ENCODE results near the gene LTBP1. TPM values are rescaled to one million over a fixed set of nuclear protein-coding genes. Genes with fewer than 3 reads are reported as not detected.

The LTBP1 gene
- total RNA-seq, 4 donors from 2014 or later = 12.6 to 81.0 (median 16.0) TPM

- DNase-seq (ENCODE audit: low spot score) (no peak), ATAC-seq (ENCODE audit: low FRiP score) (no peak)
- TF ChIP-seq CTCF (IDR thresholded peaks at IDR 0.05) = no peak
Observed at GRCh38 chr2:33292063-33292462, 345.3 kb downstream of the LTBP1 start.

DNA sequence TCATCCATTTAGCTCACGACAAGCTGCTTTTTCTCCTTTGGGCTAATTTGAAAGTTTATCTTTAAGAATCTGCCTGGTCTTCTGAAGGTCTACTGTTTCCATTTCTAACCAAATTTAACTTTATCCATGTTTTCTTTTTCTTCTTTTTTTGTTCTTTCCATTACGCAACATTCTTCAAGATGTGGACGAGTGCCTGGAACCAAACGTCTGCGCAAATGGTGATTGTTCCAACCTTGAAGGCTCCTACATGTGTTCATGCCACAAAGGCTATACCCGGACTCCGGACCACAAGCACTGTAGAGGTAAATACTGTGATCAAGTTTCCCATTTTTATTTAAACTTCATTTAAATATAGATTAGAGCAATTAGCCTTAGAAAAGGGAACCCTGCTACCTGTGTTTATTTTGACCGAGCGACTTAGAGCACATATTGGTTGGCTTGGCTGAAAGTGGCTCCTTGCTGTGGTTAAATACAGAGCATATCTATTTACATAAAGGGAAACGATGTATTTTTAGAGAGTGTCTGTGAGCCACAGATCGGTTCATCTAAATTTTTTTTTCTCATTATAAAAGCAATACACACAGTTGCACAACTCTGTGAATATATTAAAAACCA, 346.3 kb downstream of the LTBP1 start:
- no peak for DNase-seq (ENCODE audit: low spot score)
- ATAC-seq (ENCODE audit: low FRiP score) = no peak
- no peak for TF ChIP-seq CTCF (IDR thresholded peaks at IDR 0.05)

DNA sequence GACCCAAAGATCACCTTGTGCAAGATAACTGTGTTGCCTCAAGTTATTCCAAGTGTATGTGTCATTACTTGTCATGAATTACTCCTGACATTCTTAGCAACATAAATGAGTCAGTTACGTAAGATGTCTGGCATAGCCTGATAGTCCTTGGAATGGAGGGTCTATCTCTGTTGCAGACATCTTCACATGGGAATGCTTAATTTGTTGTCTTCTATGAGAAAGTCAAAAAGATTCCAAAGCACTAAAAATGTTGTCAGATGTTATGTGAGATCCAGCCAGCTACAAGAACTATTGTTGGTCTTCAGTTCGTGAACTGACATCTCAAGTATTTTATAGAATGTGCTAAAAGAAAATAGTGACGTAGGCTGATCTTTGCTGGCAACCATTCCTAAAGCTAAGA, 351.5 kb downstream of the LTBP1 start:
- TF ChIP-seq CTCF (IDR thresholded peaks at IDR 0.05) = no peak
- DNase-seq (ENCODE audit: low spot score) (no peak), ATAC-seq (ENCODE audit: low FRiP score) (peak; percentile 44)

GRCh38 chr2:33301355-33301754, 354.6 kb downstream of the LTBP1 start:
- DNase-seq (ENCODE audit: low spot score) = no peak
- no peak for ATAC-seq (ENCODE audit: low FRiP score)
- TF ChIP-seq CTCF (IDR thresholded peaks at IDR 0.05) = no peak

DNA sequence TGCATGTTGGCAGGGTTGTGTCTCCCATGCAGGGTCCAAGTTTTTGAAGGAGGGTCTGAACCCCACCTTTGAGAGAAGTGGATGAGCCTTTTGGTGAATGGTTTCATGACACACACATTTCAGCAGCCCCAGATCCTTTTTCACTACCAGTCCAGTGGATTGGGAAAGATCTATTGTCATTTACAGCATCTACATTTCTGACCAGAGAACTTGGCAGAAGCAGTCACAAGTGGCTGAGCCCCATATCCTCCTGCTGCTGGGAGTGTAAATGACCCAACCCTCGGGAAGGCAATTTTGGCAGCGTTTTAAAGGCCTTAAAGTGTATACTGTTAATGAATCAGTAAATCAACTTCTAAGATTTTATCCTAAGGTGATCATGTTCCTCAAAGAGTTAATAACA, 355.6 kb downstream of the LTBP1 start:
- no peak for TF ChIP-seq CTCF (IDR thresholded peaks at IDR 0.05)
- ATAC-seq (ENCODE audit: low FRiP score) (no peak), DNase-seq (ENCODE audit: low spot score) (no peak)

DNA sequence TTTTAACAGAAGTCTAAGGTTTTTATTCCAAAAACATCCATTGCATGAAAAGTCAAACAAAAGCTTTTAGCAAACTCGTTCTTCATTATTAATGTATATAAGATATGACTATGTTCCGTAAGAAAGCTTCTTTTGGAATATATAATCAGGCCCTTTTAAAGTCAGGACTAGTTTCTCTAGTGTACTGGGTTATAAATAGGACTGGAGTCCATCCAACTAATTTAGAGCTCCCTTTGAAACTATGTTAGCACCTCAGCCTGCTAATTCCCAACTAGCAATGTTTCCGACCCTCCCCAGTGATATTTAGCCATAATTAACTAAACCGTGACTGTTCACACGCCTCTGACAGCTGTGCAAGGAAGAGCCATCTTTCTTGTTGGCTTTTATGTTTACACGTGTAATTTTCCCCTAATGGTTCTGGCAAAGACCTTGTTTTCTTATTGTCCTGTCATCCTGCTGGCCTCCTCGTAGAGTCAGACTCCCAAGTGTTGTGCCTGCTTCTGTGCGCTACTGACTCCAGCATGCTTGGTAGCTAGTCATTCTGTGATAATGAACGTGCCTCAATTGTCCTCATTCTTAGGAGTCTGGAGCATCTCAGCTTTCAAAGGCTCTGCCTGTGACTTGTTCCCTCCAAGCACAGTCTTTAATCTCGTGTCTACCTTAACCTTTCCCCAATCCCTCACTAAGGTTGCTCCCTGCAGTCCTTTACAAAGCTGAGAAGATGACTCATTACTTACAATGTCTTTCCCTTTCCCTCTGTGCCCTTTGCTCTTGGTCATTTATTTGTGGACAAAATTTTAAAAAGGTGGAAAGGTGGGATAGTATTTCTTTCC, 357.5 kb downstream of the LTBP1 start:
- DNase-seq (ENCODE audit: low spot score) (no peak), ATAC-seq (ENCODE audit: low FRiP score) (no peak)
- no peak for TF ChIP-seq CTCF (IDR thresholded peaks at IDR 0.05)

All from omental fat pad (tissue), 4 donors.